Dendritic cell treated with granulocyte-macrophage colony-stimulating factor and Interleukin-4, amounts not matched to agents 40 ng/mL and 50 ng/mL, for 4 days (primary cell): Measurements from ENCODE around the gene MUC5B.

Experiments
- H3K27ac Mint-ChIP-seq: one replicate; pipeline ENCODE4 v1.8.0; 2022; ENCODE audit warnings: mild to moderate bottlenecking, mixed read lengths
- H3K27me3 Mint-ChIP-seq: one replicate; pipeline ENCODE4 v1.8.0; 2022; ENCODE audit warnings: mild to moderate bottlenecking, mixed read lengths
- H3K36me3 Mint-ChIP-seq: one replicate; pipeline ENCODE4 v1.8.0; 2022; ENCODE audit warnings: low read depth, mixed read lengths
- H3K4me1 Mint-ChIP-seq: one replicate; pipeline ENCODE4 v1.8.0; 2022; ENCODE audit warnings: low read depth, mixed read lengths
- H3K4me3 Mint-ChIP-seq: one replicate; pipeline ENCODE4 v1.8.0; 2022; ENCODE audit warnings: mild to moderate bottlenecking, moderate library complexity, mixed read lengths
- H3K9me3 Mint-ChIP-seq: one replicate; pipeline ENCODE4 v1.8.0; 2022; ENCODE audit warnings: mixed read lengths
- intact Hi-C: fragments of 100-400 bp; cut with micrococcal nuclease; formaldehyde crosslinking; loops from one replicate; pipeline ENCODE4 v1.15.0; 2022

Gene MUC5B

DNA sequence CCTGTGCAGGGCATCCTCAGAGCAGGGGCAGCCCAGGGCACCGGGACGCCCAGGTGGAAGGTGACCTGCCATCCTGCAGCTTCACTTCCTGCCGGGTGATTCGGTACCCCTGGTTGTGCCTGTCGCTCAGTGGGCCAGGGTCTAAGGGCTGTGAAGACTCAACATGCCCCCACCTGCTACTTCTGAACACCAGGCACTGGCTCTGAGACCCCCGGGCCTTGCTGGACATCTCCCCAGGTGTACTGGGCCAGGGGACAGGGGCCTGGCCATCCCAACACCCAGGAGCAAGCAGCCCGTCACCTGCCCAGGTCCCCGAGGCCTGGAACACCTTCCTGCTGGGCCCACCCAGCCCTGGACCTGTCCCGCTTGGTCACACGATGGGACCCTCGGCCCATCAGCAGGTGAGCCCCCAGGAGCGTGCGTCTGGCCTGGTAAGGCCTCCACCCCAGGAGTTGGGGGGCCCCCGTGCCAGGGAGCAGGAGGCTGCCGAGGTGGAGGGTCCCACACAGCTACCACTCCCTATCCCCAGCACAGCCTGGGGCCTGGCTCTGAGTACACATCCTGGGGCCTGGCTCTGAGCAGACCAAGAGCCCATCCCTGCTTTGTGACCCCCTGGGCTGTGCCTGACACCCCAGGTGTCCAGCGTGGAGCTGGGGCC lies 3.9 kb upstream of the MUC5B start:
- Mint-ChIP-seq H3K27me3 (peaks cover 15% of the 10 kb centered on the region), H3K27ac (no peak overlapping the region), H3K4me3 (no peak overlapping the region), H3K4me1 (no peaks in the 10 kb centered on the region), H3K9me3 (no peaks in the 10 kb centered on the region), H3K36me3 (no peaks in the 10 kb centered on the region)
- intact Hi-C loops = no loop called here

GRCh38 chr11:1219446-1219833 lies 3.4 kb upstream of the MUC5B start:
- intact Hi-C loops = no loop called here
- peaks cover 18% of the 10 kb centered on the region for H3K27me3 Mint-ChIP-seq
- no peaks in the 10 kb centered on the region for H3K9me3 Mint-ChIP-seq

GRCh38 chr11:1219834-1220815 lies 2.7 kb upstream of the MUC5B start:
- H3K27me3 Mint-ChIP-seq = peaks cover 20% of the 10 kb centered on the region

More at GRCh38 chr11:1219446-1219833, 3.4 kb upstream of the MUC5B start:
- Mint-ChIP-seq H3K27ac (no peak overlapping the region), H3K36me3 (no peaks in the 10 kb centered on the region), H3K4me1 (no peaks in the 10 kb centered on the region), H3K4me3 (no peak overlapping the region)

DNA sequence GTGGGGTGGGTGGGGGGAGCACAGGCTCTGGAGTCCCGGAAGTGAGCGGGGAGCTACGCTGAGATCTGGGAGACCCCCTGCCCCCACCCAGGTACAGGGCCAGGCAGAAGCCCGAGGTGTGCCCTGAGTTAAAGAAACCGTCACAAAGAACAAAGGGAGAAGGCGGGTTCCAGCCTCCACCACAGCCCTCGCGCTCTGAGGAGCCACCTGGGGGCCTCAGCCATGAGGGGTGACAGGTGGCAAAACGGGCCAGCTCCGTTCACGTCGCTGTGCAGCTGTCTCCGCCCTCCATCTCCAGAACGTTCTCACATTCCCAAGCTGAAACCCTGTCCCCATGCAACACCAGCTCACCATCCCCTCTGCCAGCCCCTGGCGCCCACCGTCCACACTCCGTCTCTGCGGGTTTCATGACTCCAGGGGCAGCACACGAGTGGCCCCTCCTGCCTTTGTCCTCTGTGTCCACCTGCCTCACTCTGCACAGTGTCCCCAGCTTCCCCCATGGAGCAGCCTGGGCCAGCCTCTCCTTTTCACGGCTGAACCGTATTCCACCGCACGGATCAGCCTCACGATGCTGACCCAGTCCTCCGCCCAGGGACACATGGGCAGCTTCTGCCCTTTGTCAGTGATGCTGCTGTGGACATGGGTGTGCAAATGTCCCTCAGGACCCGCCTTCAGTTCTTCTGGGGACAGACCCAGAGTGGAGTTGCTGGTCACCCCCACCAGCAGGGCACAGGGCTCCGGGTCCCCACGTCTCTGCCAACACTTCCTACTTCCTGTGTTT lies 1.7 kb upstream of the MUC5B start:
- intact Hi-C loops = no loop called here
- no peak overlapping the region for H3K27ac Mint-ChIP-seq

More at GRCh38 chr11:1219834-1220815, 2.7 kb upstream of the MUC5B start:
- Mint-ChIP-seq H3K4me1 (no peaks in the 10 kb centered on the region), H3K9me3 (no peaks in the 10 kb centered on the region), H3K4me3 (no peak overlapping the region), H3K36me3 (no peaks in the 10 kb centered on the region), H3K27ac (no peak overlapping the region)
- intact Hi-C loops = no loop called here

DNA sequence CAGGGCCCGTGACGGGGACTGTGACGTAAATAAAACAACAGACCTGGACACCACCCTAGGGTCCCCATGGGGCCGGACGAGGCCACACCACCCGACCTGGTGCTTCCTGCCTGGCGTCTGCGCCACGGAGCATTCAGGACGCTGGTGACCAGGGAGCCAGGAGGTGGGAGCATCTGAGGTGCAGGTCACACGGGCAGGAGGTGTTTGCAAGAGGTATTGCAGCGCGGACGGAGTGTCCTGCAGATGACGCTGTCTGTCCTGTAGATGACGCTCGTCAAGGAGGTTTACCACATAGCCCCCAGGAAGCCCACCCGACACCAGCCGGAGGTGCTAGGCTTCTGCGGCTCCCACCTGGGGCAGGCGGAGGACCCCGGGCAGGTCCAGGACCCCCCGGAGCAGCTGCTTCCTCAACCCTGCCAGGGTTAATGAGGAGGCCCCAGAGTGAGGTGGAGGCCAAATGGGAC lies 986 bp upstream of the MUC5B start:
- no peak overlapping the region for H3K27ac Mint-ChIP-seq
- no peaks in the 10 kb centered on the region for H3K4me1 Mint-ChIP-seq
- H3K27me3 Mint-ChIP-seq = peaks cover 19% of the 10 kb centered on the region
- no peaks in the 10 kb centered on the region for H3K9me3 Mint-ChIP-seq
- H3K36me3 Mint-ChIP-seq = no peaks in the 10 kb centered on the region
- intact Hi-C loops = no loop called here
- H3K4me3 Mint-ChIP-seq = no peak overlapping the region

More for the DNA sequence above, 1.7 kb upstream of the MUC5B start:
- Mint-ChIP-seq H3K4me1 (no peaks in the 10 kb centered on the region), H3K9me3 (no peaks in the 10 kb centered on the region), H3K4me3 (no peak overlapping the region), H3K36me3 (no peaks in the 10 kb centered on the region), H3K27me3 (peaks cover 21% of the 10 kb centered on the region)

DNA sequence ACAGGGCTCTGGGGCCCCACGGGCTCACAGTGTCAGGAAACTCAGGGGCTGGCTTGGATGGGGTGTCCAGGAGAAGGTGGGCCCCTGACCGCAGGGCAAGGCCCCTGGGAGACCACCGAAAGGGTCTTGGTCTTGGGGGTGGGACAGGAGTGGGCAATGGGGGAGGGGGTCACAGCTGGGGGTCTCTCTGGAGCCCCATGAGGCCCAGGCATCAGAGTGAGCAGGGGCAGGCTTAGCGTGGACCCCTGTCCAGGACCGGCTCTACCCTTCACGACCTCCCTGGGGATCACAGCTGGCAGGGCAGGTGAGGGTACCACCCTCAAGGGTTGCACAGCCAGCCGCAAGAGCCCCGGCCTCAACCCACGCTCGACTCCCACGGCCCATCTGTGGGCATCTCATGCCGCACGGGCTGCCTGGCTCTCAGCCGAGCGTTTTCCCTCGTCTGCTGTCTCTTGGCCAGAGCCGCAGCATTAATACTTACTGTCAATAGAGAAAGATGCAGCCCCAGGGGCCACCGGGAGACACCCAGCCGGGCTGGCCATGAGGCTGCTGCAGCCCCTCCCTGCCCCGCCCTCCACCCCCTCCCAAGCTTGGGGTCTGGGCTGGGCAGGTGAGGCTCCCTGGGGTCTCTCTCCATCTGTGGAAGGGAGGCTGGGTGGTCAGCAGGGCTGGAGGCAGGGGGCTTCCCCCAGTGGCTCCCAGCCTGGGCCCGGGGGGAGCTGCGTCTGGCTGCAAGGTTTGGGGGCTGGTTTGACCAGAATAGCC lies 662 bp downstream of the MUC5B start:
- no peak overlapping the region for H3K27ac Mint-ChIP-seq
- no peaks in the 10 kb centered on the region for H3K9me3 Mint-ChIP-seq
- no peaks in the 10 kb centered on the region for H3K4me1 Mint-ChIP-seq
- no peaks in the 10 kb centered on the region for H3K36me3 Mint-ChIP-seq
- intact Hi-C loops = no loop called here
- no peak overlapping the region for H3K4me3 Mint-ChIP-seq
- peaks cover 19% of the 10 kb centered on the region for H3K27me3 Mint-ChIP-seq

DNA sequence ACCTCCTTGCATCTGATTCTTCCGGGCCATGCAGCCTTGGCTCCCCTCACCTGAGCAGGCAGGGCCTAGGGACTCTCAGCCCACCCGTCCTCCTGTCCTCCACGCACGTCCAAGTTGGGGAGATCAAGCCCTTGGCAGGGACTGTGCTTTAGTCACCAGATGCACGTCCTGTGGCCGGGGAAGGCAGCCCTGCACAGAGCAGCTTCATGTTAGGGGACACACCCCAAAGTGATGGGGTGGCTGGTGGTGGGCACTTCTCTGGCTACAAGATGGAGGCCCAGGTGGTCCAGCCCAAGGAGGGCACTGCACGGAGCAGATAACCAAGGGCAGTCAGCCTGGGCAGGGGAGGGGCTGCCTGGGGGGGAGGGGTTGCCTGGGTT lies 1.2 kb downstream of the MUC5B start:
- Mint-ChIP-seq H3K9me3 (no peaks in the 10 kb centered on the region), H3K27me3 (peaks cover 19% of the 10 kb centered on the region)
- intact Hi-C loops = no loop called here

GRCh38 chr11:1224491-1225385 lies 1.9 kb downstream of the MUC5B start:
- Mint-ChIP-seq H3K27me3 (peaks cover 17% of the 10 kb centered on the region), H3K36me3 (no peaks in the 10 kb centered on the region), H3K4me3 (no peak overlapping the region), H3K4me1 (no peaks in the 10 kb centered on the region), H3K27ac (no peak overlapping the region), H3K9me3 (no peaks in the 10 kb centered on the region)
- intact Hi-C loops = no loop called here

More for the DNA sequence above, 1.2 kb downstream of the MUC5B start:
- Mint-ChIP-seq H3K4me3 (no peak overlapping the region), H3K36me3 (no peaks in the 10 kb centered on the region), H3K4me1 (no peaks in the 10 kb centered on the region), H3K27ac (no peak overlapping the region)

- no peak overlapping the region for H3K27ac Mint-ChIP-seq
- intact Hi-C loops = no loop called here
- no peaks in the 10 kb centered on the region for H3K9me3 Mint-ChIP-seq
- no peak overlapping the region for H3K4me3 Mint-ChIP-seq
- peaks cover 13% of the 10 kb centered on the region for H3K27me3 Mint-ChIP-seq
- H3K36me3 Mint-ChIP-seq = no peaks in the 10 kb centered on the region
- no peaks in the 10 kb centered on the region for H3K4me1 Mint-ChIP-seq
Observed at GRCh38 chr11:1225386-1226225, 2.7 kb downstream of the MUC5B start.

DNA sequence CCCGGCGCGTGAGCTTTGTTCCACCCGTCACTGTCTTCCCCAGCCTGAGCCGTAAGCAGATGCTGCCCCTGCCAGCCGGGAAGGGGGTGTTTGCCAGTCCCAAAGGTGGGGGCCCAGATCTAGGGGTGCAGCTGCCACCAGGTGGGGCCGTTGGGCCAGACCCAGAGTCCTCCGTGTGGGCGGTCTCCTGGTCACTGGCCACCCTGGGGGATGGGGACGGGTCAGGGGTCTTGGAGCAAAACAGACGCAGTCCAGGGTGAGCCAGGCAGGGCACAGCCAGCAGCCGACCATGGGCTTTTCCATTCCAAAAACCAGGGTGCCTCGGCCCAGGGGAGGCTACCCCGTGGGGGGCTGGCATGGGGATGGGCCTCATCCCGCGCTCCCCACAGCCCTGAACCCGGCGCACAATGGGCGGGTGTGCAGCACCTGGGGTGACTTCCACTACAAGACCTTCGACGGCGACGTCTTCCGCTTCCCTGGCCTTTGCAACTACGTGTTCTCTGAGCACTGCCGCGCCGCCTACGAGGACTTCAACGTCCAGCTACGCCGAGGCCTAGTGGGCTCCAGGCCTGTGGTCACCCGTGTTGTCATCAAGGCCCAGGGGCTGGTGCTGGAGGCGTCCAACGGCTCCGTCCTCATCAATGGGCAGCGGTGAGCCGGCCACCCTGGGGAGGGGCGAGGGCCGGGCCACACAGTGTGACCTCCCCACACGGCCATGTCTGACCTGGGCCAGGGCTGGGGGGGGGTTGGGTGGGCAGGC lies 3.5 kb downstream of the MUC5B start:
- Mint-ChIP-seq H3K27ac (no peak overlapping the region), H3K4me3 (no peak overlapping the region), H3K4me1 (no peaks in the 10 kb centered on the region), H3K9me3 (no peaks in the 10 kb centered on the region), H3K27me3 (peaks cover 10% of the 10 kb centered on the region), H3K36me3 (no peaks in the 10 kb centered on the region)
- intact Hi-C loops = no loop called here

- Mint-ChIP-seq H3K36me3 (no peaks in the 10 kb centered on the region), H3K27me3 (peaks cover 9% of the 10 kb centered on the region), H3K9me3 (no peaks in the 10 kb centered on the region), H3K4me3 (no peak overlapping the region), H3K27ac (no peak overlapping the region), H3K4me1 (no peaks in the 10 kb centered on the region)
- intact Hi-C loops = no loop called here
Observed at GRCh38 chr11:1226986-1227550, 4.2 kb downstream of the MUC5B start.
